NCI-H146 treated with DMSO at 0.1 percent for 48 hours (cell line): ENCODE results near the gene ALPI.
"Not testable (repeated sequence)": the region's sequence is repeated elsewhere in the genome, so short reads cannot be mapped to it uniquely, and the experiment has no call there.

ENCODE experiments used
- DNase-seq: peaks from one replicate; lab custom pipeline; 2025; ENCODE audit not compliant: unreplicated experiment; lab: John Stamatoyannopoulos, UW

ALPI gene

DNA sequence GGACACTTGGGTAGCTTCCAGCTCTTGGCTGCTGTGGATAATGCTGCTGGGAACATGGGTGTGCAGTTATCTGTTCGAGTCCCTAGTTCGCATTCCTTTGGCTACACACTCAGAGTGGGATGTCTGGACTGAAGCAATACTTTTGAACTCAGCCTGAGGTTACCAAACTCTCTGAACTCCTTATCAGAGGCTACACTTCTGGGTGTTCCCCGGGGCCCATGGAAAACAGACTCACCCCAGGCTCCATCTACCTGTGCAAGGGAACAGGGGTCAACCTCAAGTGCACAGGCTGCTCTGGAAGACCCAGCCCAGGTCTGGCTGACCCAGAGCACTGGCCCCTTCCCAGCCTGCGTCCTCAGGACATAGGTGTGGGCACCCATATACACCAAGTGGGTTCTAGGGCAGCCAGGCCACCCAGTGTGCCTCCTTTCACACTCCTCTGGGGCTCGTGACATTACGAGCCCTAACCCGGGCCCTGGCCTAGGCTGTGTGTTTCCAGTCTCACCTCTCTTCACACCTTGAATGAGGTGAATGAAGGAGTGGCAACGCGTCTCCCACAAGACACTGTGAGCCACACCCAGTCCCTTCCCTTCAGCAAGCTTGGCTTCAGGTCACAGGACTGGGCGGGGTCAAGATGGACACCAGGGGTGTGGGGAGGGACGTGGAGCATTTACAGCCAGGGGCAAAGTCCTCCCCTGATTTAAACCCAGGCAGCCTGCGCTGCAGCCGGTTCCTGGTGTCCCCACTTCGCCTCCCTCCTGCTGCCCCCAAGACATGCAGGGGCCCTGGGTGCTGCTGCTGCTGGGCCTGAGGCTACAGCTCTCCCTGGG, at the start of gene ALPI:
ALPI (plus strand) TSS at position 728 of the 830 bp plus-strand sequence; CDS start at position 775, 47 bp downstream.
- DNase-seq = no peak

DNA sequence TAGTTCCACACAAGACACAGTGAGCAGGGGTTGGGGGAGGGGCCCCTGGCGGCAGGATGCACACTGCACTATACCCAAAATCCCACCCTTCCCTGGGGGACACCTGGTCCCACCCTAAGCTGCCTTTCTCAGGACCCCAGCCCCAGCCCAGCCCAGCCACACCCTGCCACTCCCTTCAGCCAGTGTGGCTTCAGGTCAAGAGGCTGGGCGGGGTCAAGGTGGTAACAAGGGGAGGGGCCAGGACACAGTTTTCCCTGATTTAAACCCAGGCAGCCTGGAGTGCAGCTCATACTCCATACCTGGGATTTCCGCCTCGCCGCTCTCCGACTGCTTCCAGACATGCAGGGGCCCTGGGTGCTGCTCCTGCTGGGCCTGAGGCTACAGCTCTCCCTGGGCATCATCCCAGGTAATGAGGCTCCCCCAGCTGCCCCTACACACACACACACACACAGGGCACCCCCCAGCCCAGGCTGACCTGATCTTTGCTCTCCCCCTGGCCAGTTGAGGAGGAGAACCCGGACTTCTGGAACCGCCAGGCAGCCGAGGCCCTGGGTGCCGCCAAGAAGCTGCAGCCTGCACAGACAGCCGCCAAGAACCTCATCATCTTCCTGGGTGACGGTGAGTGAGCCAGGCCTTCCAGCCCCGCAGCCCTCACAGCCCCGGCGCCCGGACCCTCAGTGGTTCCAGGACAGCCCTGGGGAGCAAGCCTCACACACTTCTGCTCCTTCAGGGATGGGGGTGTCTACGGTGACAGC, 49.2 kb upstream of the ALPI start, which contains the start of gene ALPG:
ALPG (plus strand) TSS at position 289 of the 755 bp plus-strand sequence; CDS start at position 340, 51 bp downstream.
- no peak for DNase-seq

DNA sequence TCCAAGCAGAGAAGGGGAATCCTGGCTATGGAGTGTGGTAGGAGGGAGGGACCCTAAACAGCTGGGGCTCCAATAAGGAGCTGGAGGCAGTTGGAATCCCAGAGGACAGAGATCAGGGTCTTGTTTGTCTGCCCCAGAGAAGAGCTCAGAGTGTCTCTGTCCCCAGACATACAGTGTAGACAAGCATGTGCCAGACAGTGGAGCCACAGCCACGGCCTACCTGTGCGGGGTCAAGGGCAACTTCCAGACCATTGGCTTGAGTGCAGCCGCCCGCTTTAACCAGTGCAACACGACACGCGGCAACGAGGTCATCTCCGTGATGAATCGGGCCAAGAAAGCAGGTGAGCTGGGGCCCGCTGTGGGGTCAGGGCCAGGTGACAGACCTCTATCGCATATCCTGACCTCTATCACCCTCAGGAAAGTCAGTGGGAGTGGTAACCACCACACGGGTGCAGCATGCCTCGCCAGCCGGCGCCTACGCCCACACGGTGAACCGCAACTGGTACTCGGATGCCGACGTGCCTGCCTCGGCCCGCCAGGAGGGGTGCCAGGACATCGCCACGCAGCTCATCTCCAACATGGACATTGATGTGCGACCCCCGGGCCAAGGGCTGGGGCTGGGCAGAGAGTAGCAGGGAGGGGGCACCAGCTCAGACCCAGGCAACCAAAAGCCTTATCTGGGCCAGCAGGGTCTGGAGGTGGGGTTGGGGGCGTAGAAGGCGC, 48.4 kb upstream of the ALPI start:
- not testable (repeated sequence) for DNase-seq

DNA sequence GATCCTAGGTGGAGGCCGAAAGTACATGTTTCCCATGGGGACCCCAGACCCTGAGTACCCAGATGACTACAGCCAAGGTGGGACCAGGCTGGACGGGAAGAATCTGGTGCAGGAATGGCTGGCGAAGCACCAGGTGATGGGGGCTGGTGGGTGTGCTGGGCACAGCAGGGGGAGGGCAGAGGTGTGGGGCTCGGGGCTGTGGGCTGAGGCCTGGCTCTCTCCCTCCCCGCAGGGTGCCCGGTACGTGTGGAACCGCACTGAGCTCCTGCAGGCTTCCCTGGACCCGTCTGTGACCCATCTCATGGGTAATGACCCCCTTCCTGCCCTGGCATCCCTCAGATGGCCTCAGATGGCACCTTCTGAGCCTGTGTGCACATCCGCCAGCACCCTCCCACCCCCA, 47.7 kb upstream of the ALPI start:
- not testable (repeated sequence) for DNase-seq

DNA sequence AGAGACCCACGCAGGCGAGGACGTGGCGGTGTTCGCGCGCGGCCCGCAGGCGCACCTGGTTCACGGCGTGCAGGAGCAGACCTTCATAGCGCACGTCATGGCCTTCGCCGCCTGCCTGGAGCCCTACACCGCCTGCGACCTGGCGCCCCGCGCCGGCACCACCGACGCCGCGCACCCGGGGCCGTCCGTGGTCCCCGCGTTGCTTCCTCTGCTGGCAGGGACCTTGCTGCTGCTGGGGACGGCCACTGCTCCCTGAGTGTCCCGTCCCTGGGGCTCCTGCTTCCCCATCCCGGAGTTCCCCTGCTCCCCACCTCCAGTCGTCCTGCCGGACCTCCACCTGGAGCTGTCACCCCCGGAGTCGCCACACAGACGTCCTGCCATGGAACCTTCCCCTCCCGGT, 46.3 kb upstream of the ALPI start:
- not testable (repeated sequence) for DNase-seq

DNA sequence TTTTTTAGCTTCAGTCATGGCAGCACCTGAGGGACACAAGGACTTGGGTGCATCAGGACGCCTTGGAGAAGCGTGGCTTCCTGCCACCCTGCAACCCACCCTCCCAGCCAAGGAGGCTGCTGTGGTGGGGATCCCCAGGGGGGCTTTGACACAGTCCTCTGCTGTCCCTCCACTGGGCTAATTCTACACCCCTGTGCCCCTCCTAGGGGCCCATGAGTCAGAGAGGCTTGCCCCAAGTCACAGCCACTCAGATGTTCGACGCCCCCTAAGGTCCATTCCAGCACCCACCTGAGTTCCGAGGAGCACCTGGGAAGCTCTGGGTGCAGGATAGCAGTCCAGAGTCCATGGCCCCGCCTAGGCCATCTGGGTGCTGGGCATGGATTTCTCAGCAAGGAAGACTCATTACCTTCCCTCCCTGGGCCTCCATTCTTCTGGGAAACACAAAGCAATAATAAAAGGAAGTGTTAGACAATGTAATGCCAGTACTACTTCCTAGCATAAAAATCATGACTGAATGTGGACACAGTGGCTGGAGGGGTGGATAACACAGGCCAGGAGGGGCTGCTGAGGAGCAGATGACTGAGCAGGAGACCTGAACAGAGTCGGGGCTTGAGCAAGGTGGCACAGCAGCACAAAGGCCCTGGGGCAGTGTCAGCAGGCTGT, 45.6 kb upstream of the ALPI start:
- DNase-seq = no peak

DNA sequence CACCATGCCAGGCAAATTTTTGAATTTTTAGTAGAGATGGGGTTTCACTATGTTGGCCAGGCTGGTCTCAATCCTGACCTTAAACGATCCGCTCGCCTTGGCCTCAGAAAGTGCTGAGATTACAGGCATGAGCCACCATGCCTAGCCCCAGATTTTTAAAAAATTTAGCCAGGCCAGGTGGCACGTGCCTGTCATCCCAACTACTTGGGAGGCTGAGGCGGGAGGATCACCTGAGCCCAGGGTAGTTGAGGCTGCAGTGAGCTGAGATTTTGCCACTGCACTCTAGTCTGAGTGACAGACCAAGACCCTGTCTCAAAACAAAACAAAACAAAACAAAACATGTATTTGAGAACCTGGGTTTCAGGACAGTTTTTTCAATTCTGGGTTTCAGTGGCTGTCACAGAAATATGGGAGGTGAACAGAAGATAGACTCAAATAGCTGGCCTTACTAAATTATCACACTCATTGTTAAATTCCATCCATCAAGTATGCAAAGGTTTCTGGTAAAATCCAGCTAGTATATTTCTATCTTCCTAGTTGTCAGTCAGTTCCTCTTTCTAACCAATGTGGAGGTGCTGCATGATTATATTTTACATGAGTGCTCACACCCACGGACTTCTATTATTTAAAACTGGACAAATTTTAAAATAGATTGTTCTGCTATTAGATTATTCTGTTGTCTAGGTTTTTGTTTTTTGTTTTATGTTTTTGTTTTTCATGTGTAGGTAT, 43.9 kb upstream of the ALPI start:
- no peak for DNase-seq

DNA sequence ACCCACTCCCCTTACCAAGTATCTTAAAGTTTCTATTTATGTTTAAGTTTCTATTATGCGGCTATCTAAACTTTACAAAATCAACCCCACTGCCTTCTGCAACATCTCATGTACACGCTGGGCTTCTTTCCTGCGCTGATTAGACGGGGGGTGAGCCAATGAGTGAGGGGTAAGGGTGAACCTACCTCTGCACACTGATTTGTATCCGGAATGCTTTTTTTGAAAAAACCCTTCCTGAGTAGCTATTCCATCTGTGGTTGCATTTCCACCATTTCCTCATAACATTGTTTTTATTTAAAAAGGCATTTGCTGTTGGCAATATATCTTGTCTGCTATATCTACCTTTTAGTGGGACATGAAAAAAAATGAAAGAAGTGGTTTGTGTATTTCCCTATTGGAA, 43.0 kb upstream of the ALPI start:
- no peak for DNase-seq

DNA sequence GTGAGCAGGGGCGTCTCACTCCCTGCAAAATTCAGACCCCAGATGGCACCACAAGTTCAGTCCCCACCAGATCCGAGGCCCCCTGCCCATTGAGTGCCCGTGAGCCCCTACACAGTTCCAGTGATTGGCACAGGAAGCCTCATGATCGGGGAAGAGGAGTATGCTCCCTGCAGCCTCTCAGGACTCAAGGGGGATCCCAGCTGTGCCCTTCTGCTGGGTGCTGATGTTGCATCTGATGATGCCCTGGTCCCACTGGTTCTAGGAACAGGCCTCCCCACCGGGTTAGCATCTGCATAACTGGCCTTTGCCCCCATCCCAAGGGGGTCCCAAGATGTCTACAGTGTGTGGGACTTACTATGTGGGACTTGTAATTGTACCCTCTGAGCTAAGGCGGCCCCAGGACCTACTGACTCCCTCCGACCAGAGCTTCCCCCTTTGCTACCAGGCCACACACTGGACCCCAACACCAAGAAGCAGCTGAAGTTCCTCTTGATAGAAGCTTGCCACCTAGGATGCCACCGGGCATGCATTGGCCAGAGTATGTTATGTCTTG, 40.7 kb upstream of the ALPI start:
- DNase-seq = no peak

DNA sequence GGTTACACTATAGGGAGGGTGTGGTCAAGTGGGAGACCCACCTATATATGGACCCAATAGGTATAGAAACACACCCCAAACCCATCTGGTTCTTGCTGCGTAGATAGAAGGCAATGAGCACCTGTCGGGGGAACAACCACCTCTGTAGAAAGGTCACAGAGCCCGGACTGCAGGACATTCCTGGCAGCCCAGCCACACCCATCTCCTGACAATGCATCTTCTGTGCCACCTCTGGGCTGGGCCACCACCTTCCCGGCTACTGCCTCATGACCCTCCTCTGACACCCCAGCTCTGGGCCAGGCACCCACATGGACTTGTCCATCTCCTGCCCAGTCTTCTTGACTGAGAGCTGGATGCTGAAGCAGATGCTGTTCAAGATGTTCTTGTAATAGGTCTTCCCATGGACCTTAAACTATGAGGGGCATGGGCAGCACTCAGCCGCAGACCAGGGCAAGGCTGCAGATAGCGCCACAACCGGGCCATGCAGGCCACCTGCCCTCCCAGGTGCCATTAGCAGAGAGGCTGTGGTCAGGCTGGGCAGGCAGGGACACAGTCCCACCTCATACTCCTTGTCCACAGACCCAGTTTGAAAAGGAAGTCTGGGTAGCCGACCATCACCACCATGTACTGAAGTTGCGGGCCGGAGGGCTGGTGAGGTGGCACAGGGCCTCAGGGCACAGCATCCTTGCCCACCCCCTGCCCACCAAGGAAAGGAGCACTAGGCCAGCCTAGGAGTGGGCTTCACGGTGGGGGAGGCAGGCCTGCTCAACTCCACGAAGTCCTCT, 40.0 kb upstream of the ALPI start:
- DNase-seq = no peak

DNA sequence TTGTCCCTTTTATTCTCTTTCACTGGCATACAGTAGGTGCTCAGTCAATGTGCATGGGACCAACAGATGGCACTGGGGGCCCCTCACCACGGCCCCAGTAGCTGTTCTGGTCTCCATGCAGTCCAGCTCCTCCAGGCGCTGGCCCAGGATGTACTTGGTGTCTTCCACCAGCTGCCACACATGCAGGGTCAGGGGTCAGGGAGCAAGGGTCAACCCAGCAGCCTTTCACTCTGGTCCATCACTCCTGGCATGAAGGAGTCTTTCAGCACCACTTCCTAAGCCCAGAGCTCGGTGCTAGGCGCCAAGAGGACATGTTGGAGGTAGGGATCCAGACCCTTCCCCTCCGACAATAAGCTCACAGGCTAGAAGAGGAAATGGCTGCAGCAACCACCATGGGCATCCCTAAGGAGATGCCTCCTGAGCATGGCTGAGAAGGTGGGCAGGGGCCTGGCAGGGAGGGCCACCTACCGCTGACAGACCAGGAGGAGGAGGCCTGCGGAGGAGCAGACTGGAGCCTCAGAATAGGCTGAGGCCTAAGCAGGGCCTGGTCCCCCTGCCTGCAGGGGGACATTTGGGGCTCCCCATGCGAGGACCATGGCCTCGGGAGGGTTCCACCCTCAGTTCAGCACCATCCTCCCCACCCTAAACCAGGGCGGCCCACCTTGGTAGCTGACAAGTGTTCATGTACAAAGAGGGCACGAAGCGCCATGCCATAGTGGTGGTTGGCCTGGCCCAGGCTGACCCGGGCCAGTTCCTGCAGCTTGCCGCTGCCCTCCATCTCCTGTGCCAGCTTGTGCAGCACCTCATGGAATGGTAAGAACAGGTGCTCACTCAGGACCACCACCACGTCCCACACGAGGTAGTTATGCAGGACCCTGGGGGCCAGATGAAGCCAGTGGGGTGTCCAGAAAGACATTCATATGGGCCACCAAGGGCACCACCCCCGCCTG, 39.2 kb upstream of the ALPI start:
- DNase-seq = no peak

DNA sequence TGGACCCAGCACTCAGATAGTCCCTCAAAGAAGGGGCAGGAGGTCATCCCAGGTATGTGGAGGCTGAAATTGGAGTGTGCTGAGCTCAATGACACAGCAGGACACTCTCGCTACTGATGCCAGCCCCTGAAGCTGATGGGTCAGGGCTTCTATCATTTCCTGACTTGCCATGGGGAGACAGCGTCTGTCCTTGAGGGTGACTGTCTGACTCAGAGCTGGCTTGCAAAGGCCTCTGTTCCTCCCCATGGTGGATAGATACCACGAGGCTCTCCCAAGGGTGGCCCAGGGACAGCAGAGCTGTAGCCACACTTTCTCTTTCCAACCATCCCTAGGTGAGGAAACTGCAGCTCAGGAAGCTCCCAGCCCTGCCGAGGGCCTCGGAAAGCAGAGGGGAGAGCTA, 38.5 kb upstream of the ALPI start:
- DNase-seq = no peak

DNA sequence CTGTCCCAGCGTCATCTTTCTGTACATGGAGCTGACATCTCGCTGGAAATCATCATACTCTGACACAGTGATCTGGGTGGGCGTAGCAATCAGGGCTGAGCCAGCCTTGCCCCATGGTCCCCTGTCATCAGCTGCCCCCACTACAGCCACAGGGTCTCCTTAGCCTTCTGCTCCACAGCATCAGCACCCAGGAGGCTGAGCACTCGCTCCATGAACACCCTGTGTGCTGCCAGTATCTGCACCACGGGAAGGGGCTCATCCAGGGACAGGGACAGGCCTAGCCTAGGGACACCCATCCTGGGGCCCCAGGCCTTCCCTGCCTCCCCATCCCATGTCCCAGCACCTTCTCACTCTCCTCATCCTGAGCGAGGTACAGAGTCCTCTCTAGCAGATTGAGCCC, 37.9 kb upstream of the ALPI start:
- no peak for DNase-seq

DNA sequence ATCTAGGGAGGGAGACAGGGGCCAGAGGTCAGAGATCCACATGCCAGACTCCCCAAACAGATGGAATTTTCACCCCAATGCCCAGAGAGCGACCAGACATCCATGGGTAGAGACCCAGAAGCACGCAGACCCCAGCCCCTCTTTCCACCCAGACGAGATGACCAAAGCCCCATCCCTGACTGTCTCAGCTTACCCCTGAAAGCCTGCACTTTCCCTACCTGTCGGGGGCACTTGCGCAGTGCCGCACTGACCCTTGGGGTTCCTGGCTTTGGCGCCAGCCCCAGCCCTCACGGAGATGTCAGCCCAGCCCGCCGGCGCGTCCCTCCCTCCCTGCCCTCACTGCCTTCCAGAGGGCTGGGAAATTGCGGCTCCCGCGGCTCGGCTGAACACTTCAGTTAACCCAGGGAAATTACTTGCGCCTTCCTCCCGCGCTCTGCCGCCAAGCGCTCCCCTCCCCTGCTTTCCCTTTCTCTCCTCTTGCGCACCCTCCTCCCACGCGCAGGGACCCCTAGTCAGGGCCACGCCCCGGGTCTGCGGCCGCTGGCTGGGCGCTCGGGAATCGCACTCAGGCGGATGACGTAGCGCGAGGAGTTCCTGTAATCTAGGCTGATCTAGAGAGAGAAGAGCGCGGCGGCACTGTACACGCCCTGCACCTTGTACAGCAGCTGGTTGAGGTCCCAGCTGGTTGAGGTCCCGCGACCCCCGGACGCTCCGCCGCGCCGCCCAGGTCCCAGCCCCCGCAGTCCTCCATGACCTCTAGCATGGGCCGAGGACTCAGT, 37.3 kb upstream of the ALPI start:
- no peak for DNase-seq

DNA sequence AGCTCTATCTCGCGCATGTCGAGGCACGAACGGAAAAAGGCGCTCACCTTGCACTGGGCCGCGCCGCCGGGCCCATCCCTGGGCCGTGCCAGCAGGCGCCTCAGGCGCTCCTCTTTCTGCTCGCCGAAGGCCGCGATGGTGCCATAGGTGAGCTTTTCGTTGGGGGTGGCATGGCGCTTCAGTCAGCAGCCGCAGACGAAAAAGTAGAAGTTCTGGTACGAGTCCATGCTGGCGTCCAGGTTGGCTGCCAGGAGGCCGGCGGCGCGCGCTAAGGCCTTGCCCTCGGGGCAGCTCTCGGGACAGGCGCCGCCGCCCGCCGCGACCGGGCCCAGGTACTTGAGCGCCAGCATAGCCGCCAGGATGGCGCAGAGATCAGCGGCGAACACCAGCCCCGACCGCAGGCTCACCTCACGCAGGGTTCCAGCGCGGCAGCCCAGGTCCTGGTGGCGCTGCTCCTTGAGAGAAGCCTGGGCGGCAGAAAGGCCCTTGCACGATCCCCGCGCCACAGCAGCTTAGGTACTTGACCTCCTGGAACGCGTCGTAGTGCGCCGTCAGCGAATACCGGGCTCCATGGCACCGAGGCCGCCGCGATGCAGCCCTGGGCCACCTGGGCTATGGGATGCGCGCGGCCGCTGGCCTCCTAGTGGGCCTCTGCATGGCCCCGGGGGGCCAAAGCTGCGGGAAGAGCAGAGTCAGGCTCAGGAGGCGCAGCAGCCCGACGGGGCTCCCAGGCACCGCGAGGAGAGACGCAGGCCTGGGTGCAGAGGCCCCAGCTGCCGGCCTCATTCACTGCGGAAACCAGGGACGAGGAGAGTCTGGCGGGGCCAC, 36.5 kb upstream of the ALPI start:
- DNase-seq = no peak

DNA sequence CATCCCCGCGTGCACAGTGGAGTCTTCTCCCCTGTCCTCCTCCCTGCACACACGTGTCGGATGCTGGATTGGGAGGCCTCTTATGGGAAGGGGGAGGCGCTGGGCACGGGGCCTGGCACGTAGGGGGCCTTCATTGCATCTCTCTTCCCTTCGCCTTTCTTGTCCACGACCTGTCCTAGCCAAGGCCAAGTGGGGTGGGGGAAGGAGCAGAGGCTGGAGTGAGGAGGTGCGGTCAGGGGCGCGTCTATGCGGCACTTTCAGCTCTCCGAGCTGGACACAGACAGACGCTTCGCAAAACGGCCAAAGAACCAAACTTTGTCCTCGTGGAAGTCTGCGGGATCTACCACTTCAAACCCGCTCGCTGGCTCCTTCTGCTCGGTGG, 35.9 kb upstream of the ALPI start:
- no peak for DNase-seq
